ENCODE results near the gene NPTXR. TPM values are rescaled to one million over a fixed set of nuclear protein-coding genes. Genes with fewer than 3 reads are reported as not detected.
A peak's percentile ranks its signal among the peaks of the same experiment; 100 is the strongest.

The NPTXR gene
- total RNA-seq, 2 donors from 2014 or later = 2.5 to 2.6 TPM

GRCh38 chr22:38802671-38803121, 41.1 kb downstream of the NPTXR start:
- peaks cover 9% of the 10 kb centered on the region for H3K36me3 Mint-ChIP-seq (ENCODE audit: low read depth)
- DNase-seq (no peak), ATAC-seq (no peak)
- peaks cover 27% of the 10 kb centered on the region for H3K27me3 Mint-ChIP-seq
- no peaks in the 10 kb centered on the region for H3K9me3 ChIP-seq (ENCODE audit: control insufficient read depth, low read length, poor library complexity, severe bottlenecking)
- no peak overlapping the region for H3K27ac Mint-ChIP-seq
- peaks cover 13% of the 10 kb centered on the region for H3K4me1 Mint-ChIP-seq
- H3K4me3 Mint-ChIP-seq = no peak overlapping the region

- H3K27ac Mint-ChIP-seq = no peak overlapping the region
- ATAC-seq = no peak
- H3K36me3 Mint-ChIP-seq (ENCODE audit: low read depth) = peaks cover 11% of the 10 kb centered on the region
- H3K27me3 Mint-ChIP-seq = peaks cover 47% of the 10 kb centered on the region
- no peak overlapping the region for H3K4me3 Mint-ChIP-seq
- peaks cover 11% of the 10 kb centered on the region for H3K4me1 Mint-ChIP-seq
- no peak for DNase-seq
- no peaks in the 10 kb centered on the region for H3K9me3 ChIP-seq (ENCODE audit: control insufficient read depth, low read length, poor library complexity, severe bottlenecking)
Measured at GRCh38 chr22:38799265-38800002, 44.4 kb downstream of the NPTXR start.

GRCh38 chr22:38798496-38798895, 45.3 kb downstream of the NPTXR start:
- H3K9me3 ChIP-seq (ENCODE audit: control insufficient read depth, low read length, poor library complexity, severe bottlenecking) = no peaks in the 10 kb centered on the region
- peaks cover 47% of the 10 kb centered on the region for H3K27me3 Mint-ChIP-seq
- H3K36me3 Mint-ChIP-seq (ENCODE audit: low read depth) = peaks cover 11% of the 10 kb centered on the region
- DNase-seq (no peak), ATAC-seq (no peak)
- no peak overlapping the region for H3K27ac Mint-ChIP-seq
- H3K4me3 Mint-ChIP-seq = no peak overlapping the region
- peaks cover 8% of the 10 kb centered on the region for H3K4me1 Mint-ChIP-seq

GRCh38 chr22:38796262-38796957, 47.4 kb downstream of the NPTXR start:
- Mint-ChIP-seq H3K4me3 (no peak overlapping the region), H3K27ac (no peak overlapping the region), H3K4me1 (peaks cover 13% of the 10 kb centered on the region), H3K27me3 (peaks cover 39% of the 10 kb centered on the region), H3K36me3 (ENCODE audit: low read depth) (peaks cover 11% of the 10 kb centered on the region)
- no peaks in the 10 kb centered on the region for H3K9me3 ChIP-seq (ENCODE audit: control insufficient read depth, low read length, poor library complexity, severe bottlenecking)
- ATAC-seq (no peak), DNase-seq (no peak)

GRCh38 chr22:38795569-38795968, 48.3 kb downstream of the NPTXR start:
- peaks cover 8% of the 10 kb centered on the region for H3K4me1 Mint-ChIP-seq
- H3K4me3 Mint-ChIP-seq = no peak overlapping the region
- H3K27ac Mint-ChIP-seq = no peak overlapping the region
- ATAC-seq (no peak), DNase-seq (no peak)
- peaks cover 6% of the 10 kb centered on the region for H3K36me3 Mint-ChIP-seq (ENCODE audit: low read depth)
- H3K27me3 Mint-ChIP-seq = peaks cover 32% of the 10 kb centered on the region
- H3K9me3 ChIP-seq (ENCODE audit: control insufficient read depth, low read length, poor library complexity, severe bottlenecking) = no peaks in the 10 kb centered on the region

GRCh38 chr22:38793721-38794466, 49.9 kb downstream of the NPTXR start, which contains the start of gene DNAL4:
Gene DNAL4 (minus strand): TSS chr22:38794143. CDS start chr22:38782731, 11,412 bp downstream.
- Mint-ChIP-seq H3K4me1 (peaks cover 8% of the 10 kb centered on the region), H3K4me3 (peak within 1 kb of the TSS; percentile 94)
- ATAC-seq = peak; percentile 99

GRCh38 chr22:38793317-38793716, 50.5 kb downstream of the NPTXR start:
- Mint-ChIP-seq H3K36me3 (ENCODE audit: low read depth) (peaks cover 2% of the 10 kb centered on the region), H3K27me3 (peaks cover 26% of the 10 kb centered on the region), H3K4me3 (peak overlapping the region; percentile 94), H3K4me1 (peaks cover 6% of the 10 kb centered on the region), H3K27ac (peak overlapping the region; percentile 90)
- no peak for ATAC-seq
- DNase-seq = no peak
- no peaks in the 10 kb centered on the region for H3K9me3 ChIP-seq (ENCODE audit: control insufficient read depth, low read length, poor library complexity, severe bottlenecking)

More at GRCh38 chr22:38793721-38794466, 49.9 kb downstream of the NPTXR start, which contains the start of gene DNAL4:
- Mint-ChIP-seq H3K36me3 (ENCODE audit: low read depth) (peaks cover 6% of the 10 kb centered on the region), H3K27me3 (peaks cover 32% of the 10 kb centered on the region), H3K27ac (peak within 1 kb of the TSS; percentile 90)
- no peaks in the 10 kb centered on the region for H3K9me3 ChIP-seq (ENCODE audit: control insufficient read depth, low read length, poor library complexity, severe bottlenecking)
- peak; percentile 72 to 83 (median 80) for DNase-seq

GRCh38 chr22:38792833-38793232, 51.0 kb downstream of the NPTXR start:
- H3K27me3 Mint-ChIP-seq = peaks cover 21% of the 10 kb centered on the region
- H3K4me3 Mint-ChIP-seq = peak overlapping the region; percentile 94
- ATAC-seq (no peak), DNase-seq (no peak)
- no peaks in the 10 kb centered on the region for H3K9me3 ChIP-seq (ENCODE audit: control insufficient read depth, low read length, poor library complexity, severe bottlenecking)
- H3K4me1 Mint-ChIP-seq = peaks cover 6% of the 10 kb centered on the region
- H3K36me3 Mint-ChIP-seq (ENCODE audit: low read depth) = peaks cover 2% of the 10 kb centered on the region
- H3K27ac Mint-ChIP-seq = peak overlapping the region; percentile 90

- H3K4me3 Mint-ChIP-seq = no peak overlapping the region
- H3K36me3 Mint-ChIP-seq (ENCODE audit: low read depth) = no peaks in the 10 kb centered on the region
- no peak for DNase-seq
Measured at GRCh38 chr22:38789606-38790005, 54.2 kb downstream of the NPTXR start.

GRCh38 chr22:38788846-38789245, 55.0 kb downstream of the NPTXR start:
- ATAC-seq (no peak), DNase-seq (no peak)
- peaks cover 6% of the 10 kb centered on the region for H3K4me1 Mint-ChIP-seq
- H3K27me3 Mint-ChIP-seq = no peaks in the 10 kb centered on the region
- no peak overlapping the region for H3K4me3 Mint-ChIP-seq
- no peaks in the 10 kb centered on the region for H3K36me3 Mint-ChIP-seq (ENCODE audit: low read depth)
- H3K9me3 ChIP-seq (ENCODE audit: control insufficient read depth, low read length, poor library complexity, severe bottlenecking) = no peaks in the 10 kb centered on the region
- no peak overlapping the region for H3K27ac Mint-ChIP-seq

More at GRCh38 chr22:38789606-38790005, 54.2 kb downstream of the NPTXR start:
- no peaks in the 10 kb centered on the region for H3K9me3 ChIP-seq (ENCODE audit: control insufficient read depth, low read length, poor library complexity, severe bottlenecking)
- no peak for ATAC-seq
- H3K4me1 Mint-ChIP-seq = peaks cover 6% of the 10 kb centered on the region
- no peak overlapping the region for H3K27ac Mint-ChIP-seq
- H3K27me3 Mint-ChIP-seq = no peaks in the 10 kb centered on the region

- peaks cover 8% of the 10 kb centered on the region for H3K4me1 Mint-ChIP-seq
- DNase-seq = no peak
- no peaks in the 10 kb centered on the region for H3K9me3 ChIP-seq (ENCODE audit: control insufficient read depth, low read length, poor library complexity, severe bottlenecking)
- H3K27ac Mint-ChIP-seq = no peak overlapping the region
- no peak overlapping the region for H3K4me3 Mint-ChIP-seq
- H3K27me3 Mint-ChIP-seq = no peaks in the 10 kb centered on the region
- H3K36me3 Mint-ChIP-seq (ENCODE audit: low read depth) = no peaks in the 10 kb centered on the region
- ATAC-seq = no peak
Measured at GRCh38 chr22:38788021-38788816, 55.6 kb downstream of the NPTXR start.

GRCh38 chr22:38786631-38787030, 57.2 kb downstream of the NPTXR start:
- ATAC-seq = no peak
- H3K36me3 Mint-ChIP-seq (ENCODE audit: low read depth) = peaks cover 6% of the 10 kb centered on the region
- no peak for DNase-seq

More at GRCh38 chr22:38786631-38787030, 57.2 kb downstream of the NPTXR start:
- Mint-ChIP-seq H3K27me3 (no peaks in the 10 kb centered on the region), H3K27ac (no peak overlapping the region), H3K4me3 (no peak overlapping the region), H3K4me1 (peaks cover 11% of the 10 kb centered on the region)
- no peaks in the 10 kb centered on the region for H3K9me3 ChIP-seq (ENCODE audit: control insufficient read depth, low read length, poor library complexity, severe bottlenecking)
